GM21619 (cell line): ENCODE data around the gene CPNE8.
"Not testable (repeated sequence)": the region's sequence is repeated elsewhere in the genome, so short reads cannot be mapped to it uniquely, and the experiment has no call there.

Source experiments
- ATAC-seq: cut with Tn5 transposase; IDR thresholded peaks from one replicate; pipeline ENCODE4 v1.9.1; 2021; ENCODE audit not compliant: unreplicated experiment

Gene CPNE8

DNA sequence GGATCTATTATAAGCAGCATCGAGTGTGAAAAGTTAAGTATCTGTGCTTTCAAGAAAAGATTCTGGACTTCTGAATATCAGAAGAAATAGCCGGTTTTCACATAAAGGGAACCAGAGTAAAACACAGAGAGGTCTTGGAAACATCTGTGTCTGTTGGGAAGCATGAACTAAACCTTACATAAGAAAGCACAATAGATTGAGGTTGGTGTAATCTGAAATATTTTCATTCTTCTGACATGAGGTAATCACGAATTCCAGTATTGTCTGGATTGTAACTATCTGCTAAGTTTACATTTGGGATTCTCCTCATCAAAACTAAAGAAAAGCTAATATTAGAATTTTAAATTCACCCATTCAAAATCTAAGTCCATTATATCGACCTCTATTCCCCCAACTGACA, 161.3 kb downstream of the CPNE8 start:
- no peak for ATAC-seq

GRCh38 chr12:38742496-38742895, 162.9 kb downstream of the CPNE8 start:
- not testable (repeated sequence) for ATAC-seq

GRCh38 chr12:38736821-38737220, 168.6 kb downstream of the CPNE8 start:
- ATAC-seq, result no peak

GRCh38 chr12:38732761-38733160, 172.6 kb downstream of the CPNE8 start:
- ATAC-seq, result no peak

- no peak for ATAC-seq
Measured at GRCh38 chr12:38728894-38729293, 176.5 kb downstream of the CPNE8 start.

DNA sequence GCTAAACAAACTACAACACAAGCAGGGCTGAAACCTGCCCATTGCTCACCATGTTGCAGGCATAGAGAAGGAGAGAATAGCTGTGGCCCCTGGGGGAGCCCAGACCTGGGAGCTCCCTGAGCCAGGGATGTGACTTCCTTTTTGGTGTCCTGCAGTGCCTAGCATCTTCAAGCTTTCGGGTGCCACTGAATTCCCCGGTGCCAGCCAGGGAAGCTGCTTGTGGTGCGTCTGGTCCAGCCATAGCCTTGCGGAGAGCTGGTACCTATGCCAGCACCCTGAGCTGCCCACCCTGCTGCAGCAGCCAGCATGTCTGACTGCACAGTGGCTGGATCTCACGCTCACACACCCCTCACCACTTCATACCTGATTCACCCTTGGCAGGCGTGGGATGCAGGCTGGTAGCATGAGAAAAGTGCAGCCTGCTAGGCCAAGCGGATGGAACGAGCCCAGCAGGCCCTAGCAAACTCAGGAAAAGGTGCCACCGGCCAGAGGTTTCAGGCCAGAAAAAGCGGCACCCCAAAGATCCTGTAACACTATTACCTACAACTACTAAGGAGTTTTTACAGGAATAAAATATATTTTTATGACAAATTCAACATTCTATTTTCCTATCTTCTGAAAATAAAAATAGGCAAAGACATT, 183.7 kb downstream of the CPNE8 start:
- no peak for ATAC-seq

DNA sequence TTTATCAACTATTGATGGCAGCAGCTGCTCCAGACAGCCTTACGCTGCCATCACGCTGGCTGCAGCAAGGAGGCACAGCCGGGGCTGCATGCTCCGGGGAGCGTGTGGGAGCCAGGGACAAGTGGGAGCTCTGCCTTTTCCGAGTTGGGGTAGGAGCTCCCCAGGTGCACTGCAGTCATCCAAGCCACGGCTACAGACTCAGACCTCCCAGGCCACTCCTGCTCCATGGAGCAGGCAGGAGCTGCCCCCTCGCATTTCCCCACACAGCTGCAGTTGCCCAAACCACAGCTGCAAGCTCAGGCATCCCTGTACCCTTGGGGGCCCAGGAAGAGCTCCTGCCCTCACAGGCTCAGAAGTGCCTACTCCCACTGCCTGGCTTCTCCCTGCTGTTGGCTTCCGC, 184.7 kb downstream of the CPNE8 start:
- ATAC-seq, result no peak

DNA sequence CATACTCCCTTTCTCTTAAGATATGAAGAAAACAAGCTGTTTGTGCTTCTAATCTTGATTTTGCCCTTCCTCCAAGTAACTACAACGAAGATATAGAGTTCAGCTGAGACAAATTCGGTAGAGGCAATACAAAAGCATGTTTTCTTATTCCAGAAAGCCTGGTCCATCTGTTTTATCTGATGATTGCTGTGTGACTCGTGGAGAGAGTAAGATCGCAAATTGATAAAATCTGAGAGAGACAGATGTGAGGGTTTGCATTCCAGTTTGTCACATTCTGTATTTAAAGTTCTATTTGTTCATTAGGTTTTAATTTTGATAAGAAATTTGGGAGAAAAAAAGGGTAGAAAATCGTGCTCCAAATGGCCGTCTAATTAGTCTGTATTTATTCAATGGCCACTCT, 192.1 kb downstream of the CPNE8 start:
- ATAC-seq, result no peak

- ATAC-seq, result peak; percentile 88
Measured at GRCh38 chr12:38711054-38711453, 194.3 kb downstream of the CPNE8 start.

DNA sequence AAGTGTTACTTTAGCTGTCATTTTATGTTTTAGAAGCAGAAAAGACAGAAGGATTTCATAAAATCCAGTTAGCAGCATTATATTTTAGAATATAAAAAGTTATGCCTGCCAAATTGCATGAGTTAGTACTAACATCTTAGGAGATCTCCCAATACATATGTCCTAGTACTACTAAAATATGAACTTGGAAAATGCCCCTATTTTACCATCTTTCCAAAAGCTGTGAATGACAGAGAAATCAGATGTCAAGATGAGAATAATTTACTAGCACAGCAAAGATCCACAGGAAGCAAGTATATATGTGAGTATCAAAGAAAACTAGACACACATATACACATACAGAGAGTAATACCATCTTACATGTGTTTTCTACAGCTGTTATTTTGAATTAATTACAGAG, 196.9 kb downstream of the CPNE8 start:
- ATAC-seq, result no peak

GRCh38 chr12:38707648-38708047, 197.7 kb downstream of the CPNE8 start:
- no peak for ATAC-seq

DNA sequence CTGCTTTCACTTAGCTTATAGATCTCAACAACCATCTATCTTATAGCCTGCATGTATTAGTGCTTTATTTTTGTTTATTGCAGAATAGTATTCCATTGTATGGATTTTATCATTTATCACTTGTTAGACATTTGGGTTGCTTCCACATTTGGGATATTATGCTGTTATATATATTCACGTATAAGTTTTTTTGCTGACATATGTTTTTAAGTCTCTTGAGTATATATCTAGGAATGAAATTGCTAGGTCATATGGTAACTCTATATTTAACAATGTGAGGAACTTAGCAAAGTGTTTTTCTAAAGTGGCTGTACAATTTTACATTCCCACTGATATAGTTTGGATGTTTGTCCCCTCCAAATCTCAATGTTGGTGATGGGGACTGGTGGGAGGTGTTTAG, 208.1 kb downstream of the CPNE8 start:
- no peak for ATAC-seq

DNA sequence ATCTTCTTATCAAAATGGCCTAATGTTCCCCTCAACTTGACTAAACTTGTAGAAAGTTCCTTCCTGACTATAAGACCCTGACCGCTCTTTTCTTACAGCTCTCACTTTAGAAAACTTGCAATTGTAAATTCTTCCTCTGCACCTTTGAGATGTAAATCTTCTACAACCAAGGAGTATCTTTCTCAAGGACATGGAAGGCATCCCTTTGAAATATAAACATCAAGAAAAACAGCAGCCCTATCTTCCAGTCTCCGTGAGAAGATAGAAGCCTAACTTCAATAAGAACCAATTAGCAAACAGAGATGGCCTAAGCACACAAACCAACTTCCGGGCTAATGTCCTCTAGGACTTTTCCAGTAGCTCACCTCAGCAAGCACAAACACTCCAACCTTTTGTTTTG, 210.3 kb downstream of the CPNE8 start:
- no peak for ATAC-seq

- no peak for ATAC-seq
Measured at GRCh38 chr12:38691164-38691563, 214.2 kb downstream of the CPNE8 start.

- no peak for ATAC-seq
Measured at GRCh38 chr12:38690646-38691045, 214.7 kb downstream of the CPNE8 start.

DNA sequence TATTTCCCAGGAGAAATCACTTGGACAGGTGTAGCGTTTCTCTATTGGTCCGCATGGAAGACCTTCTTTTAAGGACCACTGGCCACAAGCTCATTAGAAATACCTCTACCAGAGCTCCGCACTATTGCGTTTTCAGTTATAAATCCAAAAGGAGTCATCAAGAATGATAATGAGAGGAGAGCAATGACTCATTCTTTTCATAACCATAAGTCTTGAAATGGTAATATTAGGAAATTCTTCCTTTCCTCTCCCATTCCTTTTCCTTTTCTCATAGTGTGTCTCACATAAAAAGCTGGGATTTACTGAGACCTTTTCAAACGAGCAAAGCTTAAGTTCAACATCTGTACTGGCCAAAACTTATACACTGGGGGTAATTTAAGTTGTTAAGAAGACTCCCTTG, 215.7 kb downstream of the CPNE8 start:
- ATAC-seq, result no peak

GRCh38 chr12:38689195-38689594, 216.2 kb downstream of the CPNE8 start:
- no peak for ATAC-seq

GRCh38 chr12:38682521-38682920, 222.9 kb downstream of the CPNE8 start:
- ATAC-seq, result no peak

DNA sequence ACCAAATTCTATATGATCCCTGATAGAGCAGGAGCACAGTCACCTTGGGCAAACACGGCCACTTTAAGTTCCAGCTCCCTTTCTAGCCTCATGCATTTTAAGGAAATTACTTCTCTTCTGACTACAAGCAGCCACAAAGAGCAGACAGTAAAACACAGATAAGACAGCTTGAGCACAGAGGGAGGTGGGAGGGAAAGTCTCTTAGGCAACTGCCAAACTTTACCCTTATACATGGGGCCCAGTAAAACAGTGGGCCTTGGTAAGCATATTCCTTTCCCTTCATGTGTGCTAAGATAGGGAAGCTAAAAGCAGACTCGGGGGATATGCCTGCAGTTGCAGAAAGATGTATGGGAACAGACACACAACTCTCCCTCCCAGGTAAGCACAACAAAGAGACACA, 235.9 kb downstream of the CPNE8 start:
- ATAC-seq, result no peak

DNA sequence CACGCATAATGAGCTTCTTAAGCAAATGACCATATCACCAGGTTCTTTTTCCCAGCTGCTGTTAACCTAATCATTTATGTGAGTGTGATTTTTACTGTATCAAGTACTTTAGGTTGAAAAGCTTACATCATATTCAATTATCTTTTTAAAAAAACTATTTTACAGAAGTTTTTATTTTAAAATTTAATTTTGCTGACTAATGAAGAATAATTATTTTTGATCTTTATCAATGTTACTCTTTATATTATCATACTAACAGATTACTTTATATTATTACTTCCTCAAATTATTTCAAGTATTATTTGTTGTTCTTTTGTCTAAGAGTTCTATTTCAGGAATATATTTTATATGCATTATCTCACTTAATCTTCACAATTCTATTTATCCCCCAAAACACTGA, 236.3 kb downstream of the CPNE8 start:
- ATAC-seq, result no peak

DNA sequence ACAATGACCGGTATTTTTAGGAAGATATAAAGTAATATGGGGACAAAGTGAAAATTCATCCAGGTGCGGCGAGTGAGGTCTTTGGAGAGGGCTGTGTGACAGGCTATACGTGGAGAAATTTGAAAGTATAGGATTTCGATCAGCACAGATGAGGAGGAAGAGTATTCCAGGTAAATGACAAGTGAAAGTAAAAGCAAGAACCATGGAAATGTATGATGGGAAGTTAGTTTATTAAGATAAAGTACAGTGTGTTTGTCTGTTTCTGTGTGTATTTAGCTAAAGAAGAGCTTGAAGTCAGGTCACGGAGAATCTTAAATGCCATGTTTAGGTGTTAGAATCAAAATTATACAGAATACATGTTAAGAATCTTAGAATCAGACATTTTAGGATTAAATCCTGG, 239.0 kb downstream of the CPNE8 start:
- ATAC-seq, result no peak

GRCh38 chr12:38664661-38665269, 240.6 kb downstream of the CPNE8 start:
- peak; percentile 56 for ATAC-seq

DNA sequence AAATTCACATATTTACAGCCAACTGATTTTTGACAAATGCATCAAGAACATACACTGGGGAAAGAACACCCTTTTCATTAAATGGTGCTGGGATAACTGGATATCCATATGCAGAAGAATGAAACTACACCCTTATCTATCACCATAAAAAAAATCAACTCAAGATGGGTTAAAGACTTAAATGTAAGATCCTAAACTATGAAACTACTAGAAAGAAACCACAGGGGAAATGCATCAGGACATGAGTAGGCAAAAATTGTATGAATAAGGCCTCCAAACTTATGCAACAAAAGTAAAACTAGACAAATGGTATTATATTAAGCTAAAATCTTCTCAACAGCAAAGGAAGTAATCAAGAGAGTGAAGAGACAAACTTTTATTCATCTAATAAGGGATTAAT, 242.6 kb downstream of the CPNE8 start:
- ATAC-seq, result no peak
